OCI-LY7 (cell line): ENCODE measurements around the gene MAP2K5.

ENCODE experiments used
- CTCF ChIP-seq: fragments of 200-600 bp; sonication (generic); conservative IDR thresholded peaks from 2 replicates; pipeline ENCODE4 v1.5.1; 2014; ENCODE audit warnings: mild to moderate bottlenecking, antibody characterized with exemption, low read length, moderate library complexity, mixed read lengths
- EZH2phosphoT487 ChIP-seq: fragments of 200-600 bp; sonication (generic); IDR thresholded peaks from 2 replicates; pipeline ENCODE4 v1.6.1; 2018; ENCODE audit warnings: low read depth, borderline replicate concordance, mild to moderate bottlenecking, mixed run types, antibody characterized with exemption, low read length, moderate library complexity, mixed read lengths

GRCh38 chr15:67632261-67632660 lies 89.8 kb downstream of the MAP2K5 start:
- TF ChIP-seq CTCF (no peak), EZH2phosphoT487 (no peak)
